ENCODE data around the gene MRPS35.

DNA sequence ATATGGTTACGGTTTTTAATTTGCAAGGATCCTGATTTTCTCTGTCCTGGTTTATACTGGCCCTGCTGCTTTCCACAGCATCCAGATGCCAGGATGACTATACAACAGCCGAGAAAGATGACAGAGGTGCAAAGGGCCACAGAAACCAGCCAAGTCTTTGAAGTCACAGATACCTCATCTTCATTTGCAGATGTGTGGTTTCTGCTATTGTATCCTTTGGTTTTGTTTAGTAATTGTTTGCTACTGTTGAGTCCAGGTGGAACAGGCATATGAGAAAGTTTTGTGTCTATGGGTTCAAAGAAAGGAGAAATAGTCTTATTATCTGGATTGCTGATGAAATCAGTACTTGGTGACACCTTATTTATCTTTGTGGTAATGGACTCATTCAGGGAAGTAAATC, 52.1 kb downstream of the MRPS35 start:
- TF ChIP-seq, protein P1, sequence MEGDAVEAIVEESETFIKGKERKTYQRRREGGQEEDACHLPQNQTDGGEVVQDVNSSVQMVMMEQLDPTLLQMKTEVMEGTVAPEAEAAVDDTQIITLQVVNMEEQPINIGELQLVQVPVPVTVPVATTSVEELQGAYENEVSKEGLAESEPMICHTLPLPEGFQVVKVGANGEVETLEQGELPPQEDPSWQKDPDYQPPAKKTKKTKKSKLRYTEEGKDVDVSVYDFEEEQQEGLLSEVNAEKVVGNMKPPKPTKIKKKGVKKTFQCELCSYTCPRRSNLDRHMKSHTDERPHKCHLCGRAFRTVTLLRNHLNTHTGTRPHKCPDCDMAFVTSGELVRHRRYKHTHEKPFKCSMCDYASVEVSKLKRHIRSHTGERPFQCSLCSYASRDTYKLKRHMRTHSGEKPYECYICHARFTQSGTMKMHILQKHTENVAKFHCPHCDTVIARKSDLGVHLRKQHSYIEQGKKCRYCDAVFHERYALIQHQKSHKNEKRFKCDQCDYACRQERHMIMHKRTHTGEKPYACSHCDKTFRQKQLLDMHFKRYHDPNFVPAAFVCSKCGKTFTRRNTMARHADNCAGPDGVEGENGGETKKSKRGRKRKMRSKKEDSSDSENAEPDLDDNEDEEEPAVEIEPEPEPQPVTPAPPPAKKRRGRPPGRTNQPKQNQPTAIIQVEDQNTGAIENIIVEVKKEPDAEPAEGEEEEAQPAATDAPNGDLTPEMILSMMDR (tag by site-specific recombination; IDR thresholded peaks at IDR 0.05), result no peak
- TF ChIP-seq ZNF292 (tag by site-specific recombination; IDR thresholded peaks at IDR 0.05; ENCODE audit: borderline replicate concordance, low read depth) (no peak), PRDM1 (tag by site-specific recombination; IDR thresholded peaks at IDR 0.05) (no peak), ZSCAN30 (tag by site-specific recombination; IDR thresholded peaks at IDR 0.05) (no peak), ZBTB20 (tag by site-specific recombination; IDR thresholded peaks at IDR 0.05) (no peak), ZNF24 (tag by site-specific recombination; IDR thresholded peaks at IDR 0.05) (no peak), ZNF350 (tag by site-specific recombination; IDR thresholded peaks at IDR 0.05) (no peak), EGR2 (tag by site-specific recombination; IDR thresholded peaks at IDR 0.05; ENCODE audit: low read depth) (no peak), ZBTB21 (tag by site-specific recombination; IDR thresholded peaks at IDR 0.05) (no peak)
- TF ChIP-seq, protein P2, sequence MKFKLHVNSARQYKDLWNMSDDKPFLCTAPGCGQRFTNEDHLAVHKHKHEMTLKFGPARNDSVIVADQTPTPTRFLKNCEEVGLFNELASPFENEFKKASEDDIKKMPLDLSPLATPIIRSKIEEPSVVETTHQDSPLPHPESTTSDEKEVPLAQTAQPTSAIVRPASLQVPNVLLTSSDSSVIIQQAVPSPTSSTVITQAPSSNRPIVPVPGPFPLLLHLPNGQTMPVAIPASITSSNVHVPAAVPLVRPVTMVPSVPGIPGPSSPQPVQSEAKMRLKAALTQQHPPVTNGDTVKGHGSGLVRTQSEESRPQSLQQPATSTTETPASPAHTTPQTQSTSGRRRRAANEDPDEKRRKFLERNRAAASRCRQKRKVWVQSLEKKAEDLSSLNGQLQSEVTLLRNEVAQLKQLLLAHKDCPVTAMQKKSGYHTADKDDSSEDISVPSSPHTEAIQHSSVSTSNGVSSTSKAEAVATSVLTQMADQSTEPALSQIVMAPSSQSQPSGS (tag by site-specific recombination; IDR thresholded peaks at IDR 0.05; ENCODE audit: low read depth), result no peak

Measured in HEK293 (cell line).